ENCODE measurements around the gene HCN3.
A peak's percentile ranks its signal among the peaks of the same experiment; 100 is the strongest.

The HCN3 gene

DNA sequence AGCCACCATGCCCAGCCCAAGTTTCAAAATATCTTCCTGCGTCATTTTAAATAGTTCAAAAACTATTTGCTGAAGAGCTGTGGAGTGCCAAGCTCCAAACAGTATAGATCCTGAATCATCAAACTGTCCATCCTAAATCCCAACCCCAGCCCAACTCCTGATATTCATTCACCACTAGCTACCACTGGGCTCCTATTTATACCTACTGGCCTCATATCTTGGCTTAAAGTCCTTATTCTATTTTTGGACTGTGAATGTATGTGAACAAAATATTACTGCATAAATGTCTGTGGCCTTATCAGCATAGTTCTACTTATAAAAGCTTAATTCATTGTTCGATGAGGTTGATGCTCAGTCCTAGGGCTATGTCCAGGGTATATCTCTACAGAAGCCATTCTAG, 9.9 kb upstream of the HCN3 start:
- DNase-seq (ENCODE audit: insufficient read length, low spot score) (no peak), FAIRE-seq (no peak)
- TF ChIP-seq, protein P1, sequence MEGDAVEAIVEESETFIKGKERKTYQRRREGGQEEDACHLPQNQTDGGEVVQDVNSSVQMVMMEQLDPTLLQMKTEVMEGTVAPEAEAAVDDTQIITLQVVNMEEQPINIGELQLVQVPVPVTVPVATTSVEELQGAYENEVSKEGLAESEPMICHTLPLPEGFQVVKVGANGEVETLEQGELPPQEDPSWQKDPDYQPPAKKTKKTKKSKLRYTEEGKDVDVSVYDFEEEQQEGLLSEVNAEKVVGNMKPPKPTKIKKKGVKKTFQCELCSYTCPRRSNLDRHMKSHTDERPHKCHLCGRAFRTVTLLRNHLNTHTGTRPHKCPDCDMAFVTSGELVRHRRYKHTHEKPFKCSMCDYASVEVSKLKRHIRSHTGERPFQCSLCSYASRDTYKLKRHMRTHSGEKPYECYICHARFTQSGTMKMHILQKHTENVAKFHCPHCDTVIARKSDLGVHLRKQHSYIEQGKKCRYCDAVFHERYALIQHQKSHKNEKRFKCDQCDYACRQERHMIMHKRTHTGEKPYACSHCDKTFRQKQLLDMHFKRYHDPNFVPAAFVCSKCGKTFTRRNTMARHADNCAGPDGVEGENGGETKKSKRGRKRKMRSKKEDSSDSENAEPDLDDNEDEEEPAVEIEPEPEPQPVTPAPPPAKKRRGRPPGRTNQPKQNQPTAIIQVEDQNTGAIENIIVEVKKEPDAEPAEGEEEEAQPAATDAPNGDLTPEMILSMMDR (IDR thresholded peaks at IDR 0.05; ENCODE audit: insufficient read depth, missing control alignments), result no peak

DNA sequence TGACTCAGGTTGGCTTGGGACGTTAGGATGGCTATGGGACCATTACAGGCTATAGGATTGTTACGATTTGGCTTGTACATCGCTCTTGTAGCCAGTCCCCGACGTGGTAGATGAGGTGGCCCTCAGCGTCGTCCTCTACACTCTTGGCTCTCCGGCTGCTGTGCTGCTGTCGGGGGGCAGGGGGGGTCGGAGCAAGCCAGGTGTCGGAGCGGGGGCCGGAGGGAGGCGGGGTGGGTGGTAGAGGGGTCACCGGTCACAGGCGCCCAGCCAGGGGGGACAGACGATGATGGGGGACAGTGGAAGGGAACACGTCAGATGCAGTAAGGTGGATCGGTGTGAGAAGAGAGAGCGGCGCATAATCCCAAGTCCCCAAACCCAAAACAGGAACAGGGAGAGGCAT, 8.6 kb upstream of the HCN3 start:
- TF ChIP-seq, protein P1 (IDR thresholded peaks at IDR 0.05; ENCODE audit: insufficient read depth, missing control alignments), result no peak
- FAIRE-seq, result no peak

DNA sequence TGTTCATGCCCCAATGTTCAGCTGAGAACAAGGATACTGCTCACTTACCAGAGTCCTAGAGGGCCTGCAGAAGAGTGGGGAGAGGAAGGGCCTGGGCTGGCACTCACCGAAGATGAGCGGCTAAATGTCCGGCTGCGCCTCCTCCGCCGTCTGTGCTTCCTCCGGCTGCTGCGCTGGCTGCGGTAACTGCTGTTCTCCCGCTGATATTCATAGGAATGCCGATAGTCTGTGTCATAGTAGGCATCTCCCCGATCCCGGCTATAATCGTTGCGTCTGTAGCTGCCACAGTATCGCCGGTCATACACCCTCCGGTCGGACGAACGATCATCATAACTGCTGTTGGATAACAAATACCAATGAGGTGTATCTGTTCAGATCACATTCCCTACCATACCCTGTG, 7.9 kb upstream of the HCN3 start:
- TF ChIP-seq, protein P1 (IDR thresholded peaks at IDR 0.05; ENCODE audit: insufficient read depth, missing control alignments), result no peak
- no peak for DNase-seq (ENCODE audit: insufficient read length, low spot score)
- FAIRE-seq, result no peak

More for the DNA sequence above, 8.6 kb upstream of the HCN3 start:
- no peak for DNase-seq (ENCODE audit: insufficient read length, low spot score)

DNA sequence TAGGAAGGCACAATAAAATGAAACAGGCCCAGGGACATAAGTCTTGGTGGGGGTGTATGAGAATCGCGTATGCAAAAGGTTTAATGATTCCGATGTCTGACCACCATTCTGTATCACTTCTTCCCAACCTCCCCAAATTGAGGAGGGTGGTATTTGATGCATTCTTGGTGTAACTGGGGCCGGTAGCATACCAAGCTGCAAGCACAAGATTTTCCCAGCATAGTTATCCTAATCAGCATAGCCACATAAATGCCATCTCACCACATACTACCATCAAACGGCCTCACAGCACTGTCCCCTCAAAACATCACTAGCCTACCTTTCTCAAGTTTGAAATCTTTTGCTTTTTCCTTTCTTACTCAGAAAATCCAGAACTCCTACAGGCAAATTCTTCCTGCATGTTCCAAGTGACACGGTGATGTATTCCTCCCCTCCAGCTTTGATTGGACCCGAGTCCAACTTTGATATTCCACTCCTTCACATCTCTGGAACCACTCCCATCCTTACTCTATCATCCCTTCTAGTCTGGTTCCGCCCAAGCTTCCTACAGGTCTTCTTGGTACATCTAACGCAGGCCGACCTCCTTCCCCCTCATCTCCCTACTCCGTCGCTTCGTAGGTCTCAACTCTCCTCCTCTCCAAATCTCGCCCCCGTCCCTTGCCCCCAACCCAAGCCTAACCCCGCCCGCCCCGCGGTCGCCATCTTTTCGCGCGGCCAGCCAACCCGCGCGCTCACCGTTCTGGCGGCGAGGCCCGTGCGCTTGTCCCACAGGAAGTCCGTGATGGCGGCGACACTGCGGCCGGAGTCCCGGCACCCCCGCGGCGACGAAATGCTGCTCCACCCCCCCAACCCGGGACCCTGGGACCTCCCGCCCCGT, 4.6 kb upstream of the HCN3 start:
- no peak for FAIRE-seq
- DNase-seq (ENCODE audit: insufficient read length, low spot score), result no peak
- TF ChIP-seq, protein P1 (IDR thresholded peaks at IDR 0.05; ENCODE audit: insufficient read depth, missing control alignments), result no peak

DNA sequence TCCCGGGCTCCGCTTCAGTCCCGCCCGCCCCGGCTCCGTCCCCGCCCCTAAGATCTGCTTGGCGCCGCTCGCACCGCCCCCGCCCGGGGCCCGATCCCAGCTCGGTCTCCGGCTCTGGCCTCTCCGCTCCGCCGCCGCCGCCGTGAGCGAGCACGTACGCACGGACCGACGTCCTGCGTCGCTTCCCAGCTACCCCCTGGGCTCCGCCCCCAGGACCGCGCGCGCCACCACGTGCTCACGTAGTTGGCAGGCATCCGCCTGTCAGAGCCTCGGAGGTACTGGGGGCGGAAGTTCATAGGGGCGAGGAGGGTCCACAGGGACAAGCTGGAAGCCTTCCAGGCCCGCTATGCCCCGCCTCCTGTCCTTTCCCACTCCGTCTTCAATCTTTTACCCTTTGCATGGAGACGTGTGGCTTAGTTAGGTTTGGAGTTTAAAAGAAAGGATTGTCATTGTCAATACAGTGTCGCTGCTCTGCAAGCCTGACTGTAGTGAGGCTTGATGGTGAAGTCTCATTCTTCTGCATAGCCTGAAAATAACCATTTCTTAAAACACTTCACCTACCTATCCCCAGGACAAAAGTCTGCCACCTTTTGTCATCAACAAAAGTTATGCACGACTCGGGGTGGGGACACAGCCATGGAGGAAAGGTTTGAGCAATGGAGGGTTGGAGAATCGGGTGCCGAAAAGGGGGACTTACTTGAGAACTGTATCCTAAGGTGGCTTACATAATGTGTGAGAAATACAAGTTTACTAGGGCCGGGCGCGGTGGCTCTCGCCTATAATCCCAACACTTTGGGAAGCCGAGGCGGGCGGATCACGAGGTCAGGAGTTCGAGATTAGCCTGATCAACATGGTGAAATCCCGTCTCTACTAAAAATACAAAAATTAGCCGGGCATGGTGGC, 3.7 kb upstream of the HCN3 start, which contains the start of gene CLK2:
TSS of gene CLK2 (minus strand) at position 162 of the 903 bp plus-strand sequence. CDS start 2,527 bp downstream, outside the sequence.
- FAIRE-seq, result no peak

DNA sequence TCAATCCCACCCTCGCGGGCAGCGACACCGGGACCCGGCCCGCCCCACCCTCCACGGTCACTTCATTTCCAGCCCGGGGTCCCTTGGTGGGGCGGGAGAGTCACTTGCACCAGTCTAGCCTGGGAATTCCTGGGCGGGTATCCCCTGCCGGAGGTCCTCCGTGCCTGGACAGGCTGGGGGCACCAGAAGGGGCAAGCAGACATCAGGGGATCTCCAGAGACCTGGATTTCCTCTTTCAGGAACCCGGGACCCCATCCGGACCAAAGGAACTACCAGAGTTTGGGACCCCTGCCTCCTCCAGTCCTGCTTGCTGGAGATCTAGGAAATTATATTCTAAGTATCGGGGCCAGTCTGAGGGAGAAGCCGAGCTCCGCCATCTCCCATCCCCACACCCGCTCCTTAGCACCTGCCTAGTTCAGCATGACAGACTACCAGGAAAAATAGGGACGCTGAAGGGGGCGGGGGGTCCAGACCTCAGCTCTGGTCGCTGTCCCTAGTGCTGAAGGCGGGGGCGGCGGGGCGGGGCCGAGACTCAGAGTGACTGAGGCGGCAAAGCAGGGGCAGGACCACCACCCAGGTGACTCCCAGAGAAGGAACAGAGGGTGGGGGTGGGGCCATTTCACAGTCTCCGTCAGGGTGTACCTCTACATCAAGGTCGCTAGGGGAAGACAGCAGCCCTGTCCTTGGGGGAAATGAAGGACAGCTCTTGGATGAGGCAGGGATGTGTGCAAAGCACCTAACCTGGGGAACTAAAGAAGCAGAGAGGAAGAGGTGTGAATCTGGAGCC, 832 bp downstream of the HCN3 start:
- FAIRE-seq, result no peak
- DNase-seq (ENCODE audit: insufficient read length, low spot score), result no peak
- TF ChIP-seq, protein P1 (IDR thresholded peaks at IDR 0.05; ENCODE audit: insufficient read depth, missing control alignments), result peak; percentile 35

More for the DNA sequence above, 3.7 kb upstream of the HCN3 start, which contains the start of gene CLK2:
- DNase-seq (ENCODE audit: insufficient read length, low spot score), result peak; percentile 100
- TF ChIP-seq, protein P1 (IDR thresholded peaks at IDR 0.05; ENCODE audit: insufficient read depth, missing control alignments), result no peak

Data from D721Med (cell line).